Activated T-cell treated with anti-CD3 and anti-CD28 coated beads, Interleukin-2, amount 50 U/mL, for 24 hours (primary cell): Measurements from ENCODE around the gene SIAE.

Experiments
- DNase-seq: peaks from one replicate; pipeline ENCODE4 v3.0.0-alpha.2; 2020
- H3K27ac Mint-ChIP-seq: 2 replicates; pipeline ENCODE4 v1.8.0; 2020; ENCODE audit warnings: mild to moderate bottlenecking, mixed read lengths
- H3K27me3 Mint-ChIP-seq: 2 replicates; pipeline ENCODE4 v1.8.0; 2020; ENCODE audit warnings: mixed read lengths
- H3K36me3 Mint-ChIP-seq: 2 replicates; pipeline ENCODE4 v1.8.0; 2020; ENCODE audit warnings: low read depth, mixed read lengths
- H3K4me1 Mint-ChIP-seq: 2 replicates; pipeline ENCODE4 v1.8.0; 2020; ENCODE audit warnings: low read depth, mixed read lengths
- H3K4me3 Mint-ChIP-seq: 2 replicates; pipeline ENCODE4 v1.8.0; 2020; ENCODE audit warnings: mild to moderate bottlenecking, moderate library complexity, mixed read lengths
- H3K9me3 Mint-ChIP-seq: 2 replicates; pipeline ENCODE4 v1.8.0; 2020; ENCODE audit warnings: mixed read lengths

SIAE gene

GRCh38 chr11:124648610-124649009 is 24.9 kb downstream of the SIAE start:
- no peak overlapping the region for H3K27ac Mint-ChIP-seq
- no peak overlapping the region for H3K4me3 Mint-ChIP-seq
- no peaks in the 10 kb centered on the region for H3K27me3 Mint-ChIP-seq

GRCh38 chr11:124646148-124646547 is 27.4 kb downstream of the SIAE start:
- Mint-ChIP-seq H3K36me3 (peaks cover under 1% of the 10 kb centered on the region), H3K4me3 (no peak overlapping the region), H3K27me3 (no peaks in the 10 kb centered on the region), H3K9me3 (no peaks in the 10 kb centered on the region), H3K27ac (no peak overlapping the region), H3K4me1 (peaks cover 5% of the 10 kb centered on the region)
- DNase-seq: no peak

More at GRCh38 chr11:124648610-124649009, 24.9 kb downstream of the SIAE start:
- H3K36me3 Mint-ChIP-seq: peaks cover 14% of the 10 kb centered on the region
- no peak for DNase-seq
- peaks cover 5% of the 10 kb centered on the region for H3K4me1 Mint-ChIP-seq
- H3K9me3 Mint-ChIP-seq: no peaks in the 10 kb centered on the region

- no peaks in the 10 kb centered on the region for H3K27me3 Mint-ChIP-seq
- H3K27ac Mint-ChIP-seq: no peak overlapping the region
- peaks cover 5% of the 10 kb centered on the region for H3K4me1 Mint-ChIP-seq
- no peak overlapping the region for H3K4me3 Mint-ChIP-seq
- H3K36me3 Mint-ChIP-seq: peaks cover 3% of the 10 kb centered on the region
- peak; percentile 40 for DNase-seq
- H3K9me3 Mint-ChIP-seq: no peaks in the 10 kb centered on the region
Measured at GRCh38 chr11:124644426-124645280, 28.9 kb downstream of the SIAE start.

- Mint-ChIP-seq H3K27ac (no peak overlapping the region), H3K4me3 (no peak overlapping the region), H3K4me1 (peaks cover 5% of the 10 kb centered on the region), H3K36me3 (peaks cover 10% of the 10 kb centered on the region), H3K27me3 (no peaks in the 10 kb centered on the region), H3K9me3 (no peaks in the 10 kb centered on the region)
- no peak for DNase-seq
Measured at GRCh38 chr11:124643605-124644425, 29.7 kb downstream of the SIAE start.

- Mint-ChIP-seq H3K9me3 (no peaks in the 10 kb centered on the region), H3K27ac (no peak overlapping the region), H3K4me1 (peaks cover 5% of the 10 kb centered on the region), H3K36me3 (peaks cover 17% of the 10 kb centered on the region), H3K4me3 (no peak overlapping the region), H3K27me3 (no peaks in the 10 kb centered on the region)
- DNase-seq: no peak
Measured at GRCh38 chr11:124643042-124643604, 30.4 kb downstream of the SIAE start.

GRCh38 chr11:124642628-124643027 is 30.9 kb downstream of the SIAE start:
- Mint-ChIP-seq H3K4me3 (no peak overlapping the region), H3K4me1 (peaks cover 5% of the 10 kb centered on the region), H3K9me3 (no peaks in the 10 kb centered on the region), H3K27me3 (no peaks in the 10 kb centered on the region), H3K27ac (no peak overlapping the region), H3K36me3 (peaks cover 21% of the 10 kb centered on the region)
- DNase-seq: no peak

GRCh38 chr11:124640666-124641065 is 32.9 kb downstream of the SIAE start:
- no peak overlapping the region for H3K4me3 Mint-ChIP-seq
- H3K4me1 Mint-ChIP-seq: peaks cover 5% of the 10 kb centered on the region
- H3K36me3 Mint-ChIP-seq: peaks cover 39% of the 10 kb centered on the region
- no peak for DNase-seq
- no peak overlapping the region for H3K27ac Mint-ChIP-seq
- no peaks in the 10 kb centered on the region for H3K27me3 Mint-ChIP-seq
- H3K9me3 Mint-ChIP-seq: no peaks in the 10 kb centered on the region

- H3K36me3 Mint-ChIP-seq: peaks cover 51% of the 10 kb centered on the region
- no peak overlapping the region for H3K4me3 Mint-ChIP-seq
- DNase-seq: no peak
- H3K27ac Mint-ChIP-seq: no peak overlapping the region
- no peaks in the 10 kb centered on the region for H3K27me3 Mint-ChIP-seq
- no peaks in the 10 kb centered on the region for H3K4me1 Mint-ChIP-seq
- no peaks in the 10 kb centered on the region for H3K9me3 Mint-ChIP-seq
Measured at GRCh38 chr11:124639186-124639585, 34.4 kb downstream of the SIAE start.

- Mint-ChIP-seq H3K36me3 (peaks cover 58% of the 10 kb centered on the region), H3K27ac (no peak overlapping the region), H3K27me3 (no peaks in the 10 kb centered on the region), H3K4me1 (no peaks in the 10 kb centered on the region), H3K4me3 (no peak overlapping the region), H3K9me3 (no peaks in the 10 kb centered on the region)
- DNase-seq: no peak
Measured at GRCh38 chr11:124638500-124638899, 35.0 kb downstream of the SIAE start.

GRCh38 chr11:124635932-124636331 is 37.6 kb downstream of the SIAE start:
- Mint-ChIP-seq H3K9me3 (no peaks in the 10 kb centered on the region), H3K4me3 (no peak overlapping the region), H3K36me3 (peaks cover 82% of the 10 kb centered on the region), H3K4me1 (no peaks in the 10 kb centered on the region), H3K27ac (peak overlapping the region; percentile 66), H3K27me3 (no peaks in the 10 kb centered on the region)
- DNase-seq: no peak

GRCh38 chr11:124633355-124633754 is 40.2 kb downstream of the SIAE start:
- no peaks in the 10 kb centered on the region for H3K27me3 Mint-ChIP-seq
- H3K9me3 Mint-ChIP-seq: no peaks in the 10 kb centered on the region
- DNase-seq: no peak
- H3K4me1 Mint-ChIP-seq: peaks cover 4% of the 10 kb centered on the region
- H3K36me3 Mint-ChIP-seq: peaks cover 94% of the 10 kb centered on the region
- no peak overlapping the region for H3K27ac Mint-ChIP-seq
- no peak overlapping the region for H3K4me3 Mint-ChIP-seq

- H3K9me3 Mint-ChIP-seq: no peaks in the 10 kb centered on the region
- H3K27ac Mint-ChIP-seq: peak overlapping the region; percentile 8
- H3K36me3 Mint-ChIP-seq: peaks cover 93% of the 10 kb centered on the region
Measured at GRCh38 chr11:124629961-124630360, 43.6 kb downstream of the SIAE start.

GRCh38 chr11:124627546-124627945 is 46.0 kb downstream of the SIAE start:
- peaks cover 39% of the 10 kb centered on the region for H3K4me1 Mint-ChIP-seq
- no peaks in the 10 kb centered on the region for H3K27me3 Mint-ChIP-seq
- no peaks in the 10 kb centered on the region for H3K9me3 Mint-ChIP-seq
- DNase-seq: no peak
- H3K36me3 Mint-ChIP-seq: peaks cover 93% of the 10 kb centered on the region
- no peak overlapping the region for H3K4me3 Mint-ChIP-seq
- peak overlapping the region; percentile 8 for H3K27ac Mint-ChIP-seq

More at GRCh38 chr11:124629961-124630360, 43.6 kb downstream of the SIAE start:
- Mint-ChIP-seq H3K4me1 (peaks cover 26% of the 10 kb centered on the region), H3K4me3 (no peak overlapping the region), H3K27me3 (no peaks in the 10 kb centered on the region)
- no peak for DNase-seq

- H3K27ac Mint-ChIP-seq: no peak overlapping the region
- H3K4me3 Mint-ChIP-seq: no peak overlapping the region
- H3K27me3 Mint-ChIP-seq: no peaks in the 10 kb centered on the region
- H3K9me3 Mint-ChIP-seq: no peaks in the 10 kb centered on the region
- peaks cover 75% of the 10 kb centered on the region for H3K36me3 Mint-ChIP-seq
- peaks cover 44% of the 10 kb centered on the region for H3K4me1 Mint-ChIP-seq
- no peak for DNase-seq
Measured at GRCh38 chr11:124625504-124626168, 47.9 kb downstream of the SIAE start.
